SU-DHL-6 (cell line): Measurements from ENCODE around the gene FXYD3.

Source experiments
- H2AFZ ChIP-seq: fragments of 200-600 bp; sonication (generic); 2 replicates; pipeline ENCODE4 v1.6.1; 2014; ENCODE audit warnings: low read depth, mild to moderate bottlenecking, moderate library complexity, mixed read lengths, antibody characterized with exemption, low read length; ENCODE audit not compliant: severe bottlenecking
- H3F3A ChIP-seq: fragments of 200-600 bp; shearing (Covaris generic); 2 replicates; pipeline ENCODE4 v1.6.0; 2016; ENCODE audit warnings: antibody characterized with exemption, mild to moderate bottlenecking; ENCODE audit not compliant: insufficient read depth
- H3K27ac ChIP-seq: fragments of 200-600 bp; sonication (generic); 2 replicates; pipeline ENCODE4 v1.5.1; 2016; ENCODE audit warnings: low read depth, mild to moderate bottlenecking, low read length, moderate library complexity, mixed read lengths
- H3K27me3 ChIP-seq: fragments of 200-600 bp; sonication (generic), shearing (Covaris generic); 2 replicates; pipeline ENCODE4 v1.6.0; 2014; ENCODE audit warnings: mild to moderate bottlenecking, low read length
- H3K36me3 ChIP-seq: fragments of 200-600 bp; sonication (generic); 2 replicates; pipeline ENCODE4 v1.6.1; 2014; ENCODE audit warnings: mild to moderate bottlenecking, low read length, mixed read lengths
- H3K4me2 ChIP-seq: fragments of 300-600, 200-600 bp; shearing (Covaris generic), sonication (generic); 2 replicates; pipeline ENCODE4 v1.6.0; 2014; ENCODE audit warnings: low read length, low read depth, mild to moderate bottlenecking; ENCODE audit not compliant: poor library complexity, severe bottlenecking
- H3K4me3 ChIP-seq: fragments of 200-600 bp; sonication (generic); 2 replicates; pipeline ENCODE4 v1.5.1; 2014; ENCODE audit warnings: antibody characterized with exemption, low read length, mild to moderate bottlenecking, mixed read lengths; ENCODE audit not compliant: insufficient read depth, poor library complexity, severe bottlenecking
- H3K79me2 ChIP-seq: fragments of 200-600 bp; sonication (generic); 2 replicates; pipeline ENCODE4 v1.6.1; 2014; ENCODE audit warnings: mild to moderate bottlenecking, low read length, moderate library complexity; ENCODE audit not compliant: insufficient read depth
- H3K9ac ChIP-seq: fragments of 200-600 bp; sonication (generic); 2 replicates; pipeline ENCODE4 v1.7.0; 2014; ENCODE audit warnings: mild to moderate bottlenecking, low read length
- H3K9me2 ChIP-seq: fragments of 200-600 bp; sonication (generic); replicated peaks from 2 replicates; pipeline ENCODE4 v1.6.1; 2014; ENCODE audit warnings: low read length; ENCODE audit not compliant: insufficient read depth
- H3K9me3 ChIP-seq: fragments of 200-600 bp; sonication (generic); 2 replicates; pipeline ENCODE4 v1.6.1; 2014; ENCODE audit warnings: low read length, mixed read lengths; ENCODE audit not compliant: insufficient read depth
- H4K20me1 ChIP-seq: fragments of 200-600 bp; sonication (generic); 2 replicates; pipeline ENCODE4 v1.6.1; 2014; ENCODE audit warnings: low read depth, mild to moderate bottlenecking, antibody characterized with exemption, low read length, moderate library complexity, mixed read lengths
- EZH2phosphoT487 ChIP-seq: fragments of 200-600 bp; sonication (generic), shearing (Covaris generic); conservative IDR thresholded peaks from 2 replicates; pipeline ENCODE4 v1.6.1; 2018; ENCODE audit warnings: mild to moderate bottlenecking, antibody characterized with exemption, low read length, moderate library complexity, mixed read lengths
- TF ChIP-seq, protein P1 (sequence below): fragments of 200-600 bp; sonication (generic); IDR thresholded peaks from one replicate; pipeline ENCODE4 v1.5.1; 2017; ENCODE audit warnings: antibody characterized with exemption, mild to moderate bottlenecking, low read length, moderate library complexity; ENCODE audit not compliant: insufficient read depth, poor library complexity, severe bottlenecking

Gene FXYD3

GRCh38 chr19:35143231-35143715 lies 27.6 kb downstream of the FXYD3 start, which contains the start of gene FXYD7:
FXYD7 (plus strand) TSS chr19:35143255; CDS start chr19:35143334, 79 bp downstream.
- Histone ChIP-seq H3K4me2 (peak within 1 kb of the TSS; percentile 70), H3K27me3 (no peaks in the 10 kb centered on the region), H3K79me2 (no peaks in the 10 kb centered on the region), H4K20me1 (no peaks in the 10 kb centered on the region), H2AFZ (peak within 1 kb of the TSS; percentile 65), H3F3A (peaks cover 7% of the 10 kb centered on the region), H3K4me3 (peak within 1 kb of the TSS; percentile 47), H3K27ac (peak within 1 kb of the TSS; percentile 60), H3K9me3 (no peaks in the 10 kb centered on the region), H3K9ac (peak within 1 kb of the TSS; percentile 44; the same call in 1 of the 2 replicates), H3K36me3 (no peaks in the 10 kb centered on the region), H3K9me2 (no peaks in the 10 kb centered on the region)
- TF ChIP-seq EZH2phosphoT487 = no peak
- TF ChIP-seq, protein P1, sequence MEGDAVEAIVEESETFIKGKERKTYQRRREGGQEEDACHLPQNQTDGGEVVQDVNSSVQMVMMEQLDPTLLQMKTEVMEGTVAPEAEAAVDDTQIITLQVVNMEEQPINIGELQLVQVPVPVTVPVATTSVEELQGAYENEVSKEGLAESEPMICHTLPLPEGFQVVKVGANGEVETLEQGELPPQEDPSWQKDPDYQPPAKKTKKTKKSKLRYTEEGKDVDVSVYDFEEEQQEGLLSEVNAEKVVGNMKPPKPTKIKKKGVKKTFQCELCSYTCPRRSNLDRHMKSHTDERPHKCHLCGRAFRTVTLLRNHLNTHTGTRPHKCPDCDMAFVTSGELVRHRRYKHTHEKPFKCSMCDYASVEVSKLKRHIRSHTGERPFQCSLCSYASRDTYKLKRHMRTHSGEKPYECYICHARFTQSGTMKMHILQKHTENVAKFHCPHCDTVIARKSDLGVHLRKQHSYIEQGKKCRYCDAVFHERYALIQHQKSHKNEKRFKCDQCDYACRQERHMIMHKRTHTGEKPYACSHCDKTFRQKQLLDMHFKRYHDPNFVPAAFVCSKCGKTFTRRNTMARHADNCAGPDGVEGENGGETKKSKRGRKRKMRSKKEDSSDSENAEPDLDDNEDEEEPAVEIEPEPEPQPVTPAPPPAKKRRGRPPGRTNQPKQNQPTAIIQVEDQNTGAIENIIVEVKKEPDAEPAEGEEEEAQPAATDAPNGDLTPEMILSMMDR = no peak

DNA sequence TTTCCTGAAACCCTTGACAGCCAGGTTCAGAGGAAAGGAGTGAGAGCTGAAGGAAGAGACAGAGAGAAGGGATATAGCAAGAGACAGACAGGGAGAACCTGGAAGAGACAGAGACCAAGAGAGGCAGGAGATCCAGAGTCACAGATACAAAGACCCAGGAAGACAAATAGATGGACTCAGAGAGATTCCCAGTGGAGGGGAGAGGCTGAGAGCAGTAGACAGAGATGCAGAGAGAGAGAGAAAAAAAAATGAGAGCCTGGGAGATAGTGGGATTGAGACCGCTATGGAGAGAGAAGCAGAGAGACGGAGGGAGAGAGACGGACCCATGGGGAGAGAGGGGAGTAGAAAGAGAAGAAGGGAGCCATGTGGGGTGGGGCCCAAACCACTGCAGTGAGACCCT lies 28.2 kb downstream of the FXYD3 start:
- Histone ChIP-seq H3K79me2 (no peaks in the 10 kb centered on the region), H4K20me1 (no peaks in the 10 kb centered on the region), H3K27ac (no peak overlapping the region), H3K9me2 (no peaks in the 10 kb centered on the region), H3F3A (peaks cover 7% of the 10 kb centered on the region), H3K9ac (no peak overlapping the region), H3K4me3 (no peak overlapping the region), H3K4me2 (no peak overlapping the region), H3K36me3 (no peaks in the 10 kb centered on the region), H2AFZ (no peak overlapping the region), H3K27me3 (no peaks in the 10 kb centered on the region), H3K9me3 (no peaks in the 10 kb centered on the region)
- TF ChIP-seq, protein P1 = no peak
- no peak for TF ChIP-seq EZH2phosphoT487

GRCh38 chr19:35144259-35144599 lies 28.6 kb downstream of the FXYD3 start:
- H3K36me3 ChIP-seq = no peaks in the 10 kb centered on the region
- no peak for TF ChIP-seq EZH2phosphoT487
- TF ChIP-seq, protein P1 = no peak
- peaks cover 7% of the 10 kb centered on the region for H3F3A ChIP-seq
- no peaks in the 10 kb centered on the region for H3K9me2 ChIP-seq
- H3K9ac ChIP-seq = no peak overlapping the region
- H4K20me1 ChIP-seq = no peaks in the 10 kb centered on the region
- H3K9me3 ChIP-seq = no peaks in the 10 kb centered on the region
- H3K4me2 ChIP-seq = no peak overlapping the region
- no peaks in the 10 kb centered on the region for H3K79me2 ChIP-seq
- no peak overlapping the region for H2AFZ ChIP-seq
- H3K4me3 ChIP-seq = no peak overlapping the region
- no peaks in the 10 kb centered on the region for H3K27me3 ChIP-seq
- H3K27ac ChIP-seq = no peak overlapping the region
